Measurements from ENCODE around the gene SLC30A1.

The SLC30A1 gene

DNA sequence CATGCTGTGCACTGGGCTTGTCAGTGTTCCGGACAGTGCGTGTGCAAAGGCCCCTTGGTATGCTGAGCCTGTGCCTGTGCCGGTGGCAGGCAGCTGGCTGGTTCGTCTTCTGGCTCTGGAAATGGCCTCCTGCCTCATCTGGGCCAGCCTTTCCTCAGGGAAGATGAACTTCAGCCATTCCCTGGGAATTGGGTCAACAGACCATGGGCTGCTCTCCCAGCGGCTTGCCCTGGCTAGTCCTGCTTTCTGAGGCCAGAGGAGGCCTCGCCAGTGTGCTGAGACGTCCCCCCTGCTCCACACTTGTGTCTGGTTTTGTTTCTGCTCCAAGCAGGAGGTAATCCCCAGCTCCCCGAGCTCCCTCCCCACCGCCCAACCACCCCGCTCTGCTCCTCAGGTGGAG is 54.4 kb downstream of the SLC30A1 start:
- no peak for DNase-seq (ENCODE audit: low read depth, low spot score)

DNA sequence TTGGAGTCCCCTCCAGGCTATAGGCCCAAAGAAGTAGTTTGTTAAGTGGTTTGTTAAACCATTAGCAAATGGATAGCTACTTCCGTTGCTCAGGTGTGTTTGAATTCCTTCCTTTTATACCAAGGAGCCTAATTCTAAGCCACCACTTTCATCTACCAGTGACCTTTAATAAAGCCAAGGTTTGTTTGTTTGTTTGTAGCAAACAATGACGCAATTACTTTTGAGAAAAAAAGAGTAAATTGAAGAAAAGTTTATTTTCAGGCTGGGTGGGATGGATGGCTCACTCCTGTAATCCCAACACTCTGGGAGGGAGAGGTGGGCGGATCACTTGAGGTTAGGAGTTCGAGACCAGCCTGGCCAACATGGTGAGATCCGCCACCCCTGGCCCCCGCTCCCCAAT is 56.2 kb downstream of the SLC30A1 start:
- DNase-seq (ENCODE audit: low read depth, low spot score): no peak

Measured in astrocyte of the hippocampus (primary cell).